Neural progenitor cell (in vitro differentiated cells): ENCODE measurements around the gene VARS2.

Source experiments
- EZH2 ChIP-seq: fragments of 200-600 bp; sonication (generic); IDR thresholded peaks from 2 replicates; pipeline ENCODE4 v1.6.1; 2017; ENCODE audit warnings: antibody characterized with exemption, mild to moderate bottlenecking, moderate library complexity
- EZH2phosphoT487 ChIP-seq: fragments of 200-600 bp; sonication (generic); IDR thresholded peaks from 2 replicates; pipeline ENCODE4 v1.6.1; 2017; ENCODE audit warnings: antibody characterized with exemption
- TF ChIP-seq, protein P1 (sequence below): fragments of 200-600 bp; sonication (generic); IDR thresholded peaks from 2 replicates; pipeline ENCODE4 v1.5.1; 2017; ENCODE audit warnings: antibody characterized with exemption, mild to moderate bottlenecking

DNA sequence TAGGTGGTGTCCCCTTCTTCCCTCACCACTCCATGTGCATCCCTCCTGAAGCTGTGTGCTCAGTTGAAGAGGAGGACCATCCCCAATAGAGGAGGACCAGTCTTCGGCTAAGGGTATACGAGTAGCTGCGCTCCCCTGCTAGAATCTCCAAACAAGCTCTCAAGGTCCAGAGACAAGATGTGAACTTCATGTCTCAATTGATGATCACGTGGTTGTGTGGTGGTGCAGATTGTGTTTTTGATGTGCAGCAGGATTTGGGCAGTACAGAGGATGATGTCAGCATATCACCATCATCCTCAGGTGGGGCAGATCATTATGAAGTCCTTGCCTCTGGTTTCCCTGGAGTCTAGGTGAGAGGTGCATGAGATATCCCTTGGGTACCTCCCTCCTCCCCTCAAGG, 49.7 kb upstream of the VARS2 start:
- TF ChIP-seq EZH2 (no peak), EZH2phosphoT487 (no peak)
- TF ChIP-seq, protein P1, sequence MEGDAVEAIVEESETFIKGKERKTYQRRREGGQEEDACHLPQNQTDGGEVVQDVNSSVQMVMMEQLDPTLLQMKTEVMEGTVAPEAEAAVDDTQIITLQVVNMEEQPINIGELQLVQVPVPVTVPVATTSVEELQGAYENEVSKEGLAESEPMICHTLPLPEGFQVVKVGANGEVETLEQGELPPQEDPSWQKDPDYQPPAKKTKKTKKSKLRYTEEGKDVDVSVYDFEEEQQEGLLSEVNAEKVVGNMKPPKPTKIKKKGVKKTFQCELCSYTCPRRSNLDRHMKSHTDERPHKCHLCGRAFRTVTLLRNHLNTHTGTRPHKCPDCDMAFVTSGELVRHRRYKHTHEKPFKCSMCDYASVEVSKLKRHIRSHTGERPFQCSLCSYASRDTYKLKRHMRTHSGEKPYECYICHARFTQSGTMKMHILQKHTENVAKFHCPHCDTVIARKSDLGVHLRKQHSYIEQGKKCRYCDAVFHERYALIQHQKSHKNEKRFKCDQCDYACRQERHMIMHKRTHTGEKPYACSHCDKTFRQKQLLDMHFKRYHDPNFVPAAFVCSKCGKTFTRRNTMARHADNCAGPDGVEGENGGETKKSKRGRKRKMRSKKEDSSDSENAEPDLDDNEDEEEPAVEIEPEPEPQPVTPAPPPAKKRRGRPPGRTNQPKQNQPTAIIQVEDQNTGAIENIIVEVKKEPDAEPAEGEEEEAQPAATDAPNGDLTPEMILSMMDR: no peak
